GM18873 (cell line): ENCODE data around the gene BMS1.
A peak's percentile ranks its signal among the peaks of the same experiment; 100 is the strongest.
"Not testable (repeated sequence)": the region's sequence is repeated elsewhere in the genome, so short reads cannot be mapped to it uniquely, and the experiment has no call there.

Experiments used
- ATAC-seq: cut with Tn5 transposase; IDR thresholded peaks from one replicate; pipeline ENCODE4 v1.9.1; 2021; ENCODE audit warnings: mild to moderate bottlenecking, moderate library complexity, moderate number of reproducible peaks; ENCODE audit not compliant: unreplicated experiment, low FRiP score

BMS1 gene

GRCh38 chr10:42782446-42783180, at the start of gene BMS1:
TSS of gene BMS1 (plus strand) at chr10:42782795. CDS start at chr10:42784395, 1,600 bp downstream.
- ATAC-seq = peak; percentile 86

GRCh38 chr10:42734536-42734935, 48.1 kb upstream of the BMS1 start:
- ATAC-seq = no peak

- no peak for ATAC-seq
These were observed 43.9 kb upstream of the BMS1 start for GRCh38 chr10:42738679-42739078.

- ATAC-seq = not testable (repeated sequence)
These were observed 41.1 kb upstream of the BMS1 start for GRCh38 chr10:42741536-42741935.

GRCh38 chr10:42743697-42744096, 38.9 kb upstream of the BMS1 start:
- ATAC-seq = no peak

GRCh38 chr10:42744134-42744701, 38.4 kb upstream of the BMS1 start:
- no peak for ATAC-seq

GRCh38 chr10:42753126-42753506, 29.5 kb upstream of the BMS1 start:
- ATAC-seq = no peak

GRCh38 chr10:42753507-42754154, 29.0 kb upstream of the BMS1 start:
- no peak for ATAC-seq

- ATAC-seq = no peak
These were observed 28.2 kb upstream of the BMS1 start for GRCh38 chr10:42754155-42755027.

GRCh38 chr10:42755028-42755451, 27.6 kb upstream of the BMS1 start:
- no peak for ATAC-seq

- ATAC-seq = no peak
These were observed 27.0 kb upstream of the BMS1 start for GRCh38 chr10:42755556-42756093.

GRCh38 chr10:42767906-42768305, 14.7 kb upstream of the BMS1 start:
- no peak for ATAC-seq

- no peak for ATAC-seq
These were observed 13.9 kb upstream of the BMS1 start for GRCh38 chr10:42768581-42769152.

- no peak for ATAC-seq
These were observed 13.4 kb upstream of the BMS1 start for GRCh38 chr10:42769173-42769572.

GRCh38 chr10:42769673-42770072, 12.9 kb upstream of the BMS1 start:
- no peak for ATAC-seq

- no peak for ATAC-seq
These were observed 5.9 kb upstream of the BMS1 start for GRCh38 chr10:42776681-42777080.

- no peak for ATAC-seq
These were observed 2.1 kb upstream of the BMS1 start for GRCh38 chr10:42780456-42780855.

GRCh38 chr10:42781893-42782445, 626 bp upstream of the BMS1 start:
- no peak for ATAC-seq

GRCh38 chr10:42783181-42783549, 570 bp downstream of the BMS1 start:
- ATAC-seq = no peak

- ATAC-seq = no peak
These were observed 3.2 kb downstream of the BMS1 start for GRCh38 chr10:42785759-42786158.
